Natural killer cell (primary cell): ENCODE measurements around the gene CHST9. TPM values are rescaled to one million over a fixed set of nuclear protein-coding genes. Genes with fewer than 3 reads are reported as not detected.

Experiments
- ATAC-seq, 3 donors: fragments of 150-1000 bp in 2 of 3; fragments of 200-7000 bp in 1 of 3; cut with Tn5 transposase; 1 replicate in 1 of 3; 2 replicates in 2 of 3; pipeline ENCODE4 v1.10.0; 2021; ENCODE audit warnings: mild to moderate bottlenecking in 2 of 3, moderate library complexity in 2 of 3
- DNase-seq, 2 donors: peaks; one replicate each; pipeline versions ENCODE4 v3.0.0 to v3.0.0-alpha.2; 2013 to 2021; ENCODE audit warnings: mixed read lengths in 1 of 2
- H3K27ac ChIP-seq: one replicate; pipeline ENCODE4 v1.5.1; 2013; ENCODE audit warnings: mild to moderate bottlenecking, low read length
- H3K27me3 ChIP-seq: one replicate; pipeline ENCODE4 v1.6.1; 2013; ENCODE audit warnings: low read length; ENCODE audit not compliant: control insufficient read depth, insufficient read depth
- H3K36me3 ChIP-seq: one replicate; pipeline ENCODE4 v1.6.1; 2013; ENCODE audit warnings: low read length; ENCODE audit not compliant: control insufficient read depth, insufficient read depth
- H3K4me1 ChIP-seq: one replicate; pipeline ENCODE4 v1.6.1; 2013; ENCODE audit warnings: low read length; ENCODE audit not compliant: control insufficient read depth, insufficient read depth
- H3K4me3 ChIP-seq: one replicate; pipeline ENCODE4 v1.5.1; 2013; ENCODE audit warnings: low read length
- H3K9me3 ChIP-seq: one replicate; pipeline ENCODE4 v1.6.1; 2013; ENCODE audit warnings: low read length; ENCODE audit not compliant: control insufficient read depth, insufficient read depth
- H3K27ac Mint-ChIP-seq, 2 donors: one replicate each; pipeline ENCODE4 v1.8.0; 2022; ENCODE audit warnings: mild to moderate bottlenecking in 2 of 2, mixed read lengths in 2 of 2, moderate library complexity in 1 of 2
- H3K27me3 Mint-ChIP-seq, 2 donors: one replicate each; pipeline ENCODE4 v1.8.0; 2022; ENCODE audit warnings: low read depth in 2 of 2, mixed read lengths in 2 of 2
- H3K36me3 Mint-ChIP-seq: one replicate; pipeline ENCODE4 v1.8.0; 2022; ENCODE audit warnings: mixed read lengths
- H3K4me1 Mint-ChIP-seq, 2 donors: one replicate each; pipeline ENCODE4 v1.8.0; 2022; ENCODE audit warnings: mixed read lengths in 2 of 2
- H3K4me3 Mint-ChIP-seq: one replicate; pipeline ENCODE4 v1.8.0; 2022; ENCODE audit warnings: mild to moderate bottlenecking, moderate library complexity, mixed read lengths
- H3K9me3 Mint-ChIP-seq, 2 donors: one replicate each; pipeline ENCODE4 v1.8.0; 2022; ENCODE audit warnings: mixed read lengths in 2 of 2
- WGBS: methylation state at CpG from one replicate; pipeline ENCODE4 v1.1.7; 2013; ENCODE audit warnings: missing lambda C conversion rate; ENCODE audit not compliant: insufficient coverage; 5-methylcytosine and 5-hydroxymethylcytosine counted together
- intact Hi-C: fragments of 100-400 bp; cut with micrococcal nuclease; formaldehyde crosslinking; loops from one replicate; pipeline ENCODE4 v1.14.2; 2022
- total RNA-seq, 4 donors: library from RNA; stranded (reverse); fragments of 120-200 nt in 1 of 4; gene quantifications; one replicate each; pipeline versions ENCODE4 v1.2.3 to v1.2.4, GENCODE V29; 2013 to 2022
- TF ChIP-seq, protein P1 (sequence below): fragments of 200-600 bp; IDR thresholded peaks from one replicate; pipeline ENCODE4 v1.8.0; 2022; ENCODE audit warnings: antibody characterized with exemption

Gene CHST9
- total RNA-seq, 3 donors from 2014 or later (not counting 1 experiment from before 2014, with no cell fraction given), result not detected

DNA sequence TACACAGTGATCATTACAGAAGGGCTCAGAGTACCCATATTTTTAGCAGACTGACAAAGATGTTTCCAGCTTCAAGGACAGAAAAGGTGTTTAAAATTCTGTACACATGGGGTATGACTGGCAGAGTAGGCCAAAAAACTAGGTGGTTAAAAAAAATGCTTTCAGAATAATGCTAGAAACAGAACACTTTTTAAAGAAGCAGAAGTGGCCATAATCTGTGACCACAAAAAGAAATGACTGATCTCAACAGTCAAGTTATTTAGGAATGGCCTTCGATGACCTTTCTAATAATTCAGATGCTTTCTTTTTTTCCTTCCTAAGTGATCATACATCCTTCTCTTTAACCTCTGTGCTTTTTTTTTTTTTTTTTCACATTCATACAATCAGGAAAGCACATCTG lies 315.5 kb downstream of the CHST9 start:
- Mint-ChIP-seq H3K9me3 (peaks cover 4 to 6% of the 10 kb centered on the region in 2 donors), H3K4me3 (no peak overlapping the region), H3K4me1 (no peaks in the 10 kb centered on the region), H3K36me3 (no peaks in the 10 kb centered on the region), H3K27ac (no peak overlapping the region), H3K27me3 (peaks cover 0 to 1% of the 10 kb centered on the region in 2 donors)
- H3K27ac ChIP-seq, result no peak overlapping the region
- H3K4me3 ChIP-seq, result no peak overlapping the region
- WGBS, result 9% methylated on average over 1 of the region's 1 CpG
- no peaks in the 10 kb centered on the region for H3K36me3 ChIP-seq
- H3K4me1 ChIP-seq, result no peaks in the 10 kb centered on the region
- no peak for DNase-seq
- no peaks in the 10 kb centered on the region for H3K9me3 ChIP-seq
- TF ChIP-seq, protein P1, sequence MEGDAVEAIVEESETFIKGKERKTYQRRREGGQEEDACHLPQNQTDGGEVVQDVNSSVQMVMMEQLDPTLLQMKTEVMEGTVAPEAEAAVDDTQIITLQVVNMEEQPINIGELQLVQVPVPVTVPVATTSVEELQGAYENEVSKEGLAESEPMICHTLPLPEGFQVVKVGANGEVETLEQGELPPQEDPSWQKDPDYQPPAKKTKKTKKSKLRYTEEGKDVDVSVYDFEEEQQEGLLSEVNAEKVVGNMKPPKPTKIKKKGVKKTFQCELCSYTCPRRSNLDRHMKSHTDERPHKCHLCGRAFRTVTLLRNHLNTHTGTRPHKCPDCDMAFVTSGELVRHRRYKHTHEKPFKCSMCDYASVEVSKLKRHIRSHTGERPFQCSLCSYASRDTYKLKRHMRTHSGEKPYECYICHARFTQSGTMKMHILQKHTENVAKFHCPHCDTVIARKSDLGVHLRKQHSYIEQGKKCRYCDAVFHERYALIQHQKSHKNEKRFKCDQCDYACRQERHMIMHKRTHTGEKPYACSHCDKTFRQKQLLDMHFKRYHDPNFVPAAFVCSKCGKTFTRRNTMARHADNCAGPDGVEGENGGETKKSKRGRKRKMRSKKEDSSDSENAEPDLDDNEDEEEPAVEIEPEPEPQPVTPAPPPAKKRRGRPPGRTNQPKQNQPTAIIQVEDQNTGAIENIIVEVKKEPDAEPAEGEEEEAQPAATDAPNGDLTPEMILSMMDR, result no peak
- ATAC-seq, result no peak
- H3K27me3 ChIP-seq, result no peaks in the 10 kb centered on the region
- intact Hi-C loops, result loop anchor here (10.0 kb wide), 1 partner anchor 65 kb away; no protein-coding TSS in a partner anchor

DNA sequence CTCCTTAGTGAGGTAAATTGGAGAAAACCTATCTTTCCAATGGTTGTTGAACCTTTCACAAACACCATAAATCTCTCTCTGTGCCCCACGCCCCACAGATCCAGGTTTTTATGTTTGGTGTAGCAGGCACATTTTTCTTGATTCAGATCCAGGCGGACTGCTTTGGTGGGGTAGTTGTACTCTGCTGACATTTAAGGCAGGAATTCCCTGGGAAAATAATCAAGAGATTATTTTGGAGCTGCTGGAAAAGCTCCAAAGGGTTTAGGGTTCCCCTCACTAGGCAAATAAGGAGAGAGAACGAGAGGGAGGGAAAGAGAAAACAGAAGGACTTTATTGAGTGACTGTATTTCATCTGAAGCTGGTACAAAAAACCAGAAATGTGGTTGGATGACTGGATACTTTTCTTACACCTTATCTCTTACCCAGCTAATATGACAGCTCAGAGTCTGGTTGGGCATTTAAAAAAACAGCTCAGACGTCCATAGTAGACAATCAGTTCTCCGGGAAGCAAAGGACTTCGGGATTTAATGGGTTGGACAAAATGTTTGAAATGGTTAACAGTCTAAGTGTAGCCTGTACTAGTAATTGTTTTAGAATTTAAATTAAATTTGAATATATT lies 316.0 kb downstream of the CHST9 start:
- H3K36me3 Mint-ChIP-seq, result no peaks in the 10 kb centered on the region
- no peaks in the 10 kb centered on the region for H3K27me3 ChIP-seq

DNA sequence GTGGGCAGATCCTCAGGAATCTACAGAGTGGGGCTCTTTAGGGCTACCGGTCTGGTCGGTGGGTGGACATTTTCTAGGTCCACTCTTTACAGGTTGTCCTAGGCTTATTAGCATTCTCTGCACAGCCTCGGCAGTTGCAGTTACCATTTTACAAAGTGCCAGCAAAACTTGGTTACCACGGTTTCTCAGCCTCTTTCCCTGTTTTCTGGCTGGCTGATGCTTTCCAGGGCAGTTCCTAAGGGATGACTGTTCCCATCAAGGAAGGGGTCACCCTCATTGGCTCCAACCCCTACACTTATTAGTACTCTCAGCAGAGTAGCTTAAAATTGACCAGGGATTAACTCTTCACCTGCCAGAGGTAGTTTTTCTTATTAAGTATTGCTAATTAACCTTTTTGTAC lies 317.6 kb downstream of the CHST9 start:
- H3K4me1 ChIP-seq, result no peaks in the 10 kb centered on the region
- Mint-ChIP-seq H3K4me3 (no peak overlapping the region), H3K27ac (no peak overlapping the region), H3K4me1 (no peaks in the 10 kb centered on the region), H3K36me3 (no peaks in the 10 kb centered on the region), H3K9me3 (peaks cover 2 to 6% of the 10 kb centered on the region in 2 donors), H3K27me3 (peaks cover 9 to 13% of the 10 kb centered on the region in 2 donors)
- intact Hi-C loops, result loop anchor here (10.0 kb wide), 1 partner anchor 63 kb away; no protein-coding TSS in a partner anchor
- no peak overlapping the region for H3K27ac ChIP-seq
- 89% methylated on average over 4 of the region's 4 CpGs for WGBS
- H3K27me3 ChIP-seq, result no peaks in the 10 kb centered on the region
- no peaks in the 10 kb centered on the region for H3K9me3 ChIP-seq
- DNase-seq, result no peak
- ATAC-seq, result no peak
- TF ChIP-seq, protein P1, result no peak
- no peaks in the 10 kb centered on the region for H3K36me3 ChIP-seq
- H3K4me3 ChIP-seq, result no peak overlapping the region

More for the DNA sequence above, 316.0 kb downstream of the CHST9 start:
- Mint-ChIP-seq H3K4me3 (no peak overlapping the region), H3K27me3 (peaks cover 4 to 7% of the 10 kb centered on the region in 2 donors), H3K27ac (no peak overlapping the region), H3K9me3 (peaks cover 4 to 6% of the 10 kb centered on the region in 2 donors), H3K4me1 (no peaks in the 10 kb centered on the region)
- no peak overlapping the region for H3K27ac ChIP-seq
- 81% methylated on average over 6 of the region's 6 CpGs for WGBS
- ATAC-seq (no peak), DNase-seq (no peak)
- H3K4me1 ChIP-seq, result no peaks in the 10 kb centered on the region
- H3K4me3 ChIP-seq, result no peak overlapping the region
- TF ChIP-seq, protein P1, result no peak
- H3K36me3 ChIP-seq, result no peaks in the 10 kb centered on the region
- H3K9me3 ChIP-seq, result no peaks in the 10 kb centered on the region
- intact Hi-C loops, result loop anchor here (10.0 kb wide), 1 partner anchor 64 kb away; no protein-coding TSS in a partner anchor
